GM18517 (cell line): ENCODE data around the gene FAM227A.

ENCODE experiments used
- ATAC-seq: cut with Tn5 transposase; IDR thresholded peaks from one replicate; pipeline ENCODE4 v1.9.1; 2021; ENCODE audit warnings: mild to moderate bottlenecking, moderate library complexity; ENCODE audit not compliant: unreplicated experiment

Gene FAM227A

DNA sequence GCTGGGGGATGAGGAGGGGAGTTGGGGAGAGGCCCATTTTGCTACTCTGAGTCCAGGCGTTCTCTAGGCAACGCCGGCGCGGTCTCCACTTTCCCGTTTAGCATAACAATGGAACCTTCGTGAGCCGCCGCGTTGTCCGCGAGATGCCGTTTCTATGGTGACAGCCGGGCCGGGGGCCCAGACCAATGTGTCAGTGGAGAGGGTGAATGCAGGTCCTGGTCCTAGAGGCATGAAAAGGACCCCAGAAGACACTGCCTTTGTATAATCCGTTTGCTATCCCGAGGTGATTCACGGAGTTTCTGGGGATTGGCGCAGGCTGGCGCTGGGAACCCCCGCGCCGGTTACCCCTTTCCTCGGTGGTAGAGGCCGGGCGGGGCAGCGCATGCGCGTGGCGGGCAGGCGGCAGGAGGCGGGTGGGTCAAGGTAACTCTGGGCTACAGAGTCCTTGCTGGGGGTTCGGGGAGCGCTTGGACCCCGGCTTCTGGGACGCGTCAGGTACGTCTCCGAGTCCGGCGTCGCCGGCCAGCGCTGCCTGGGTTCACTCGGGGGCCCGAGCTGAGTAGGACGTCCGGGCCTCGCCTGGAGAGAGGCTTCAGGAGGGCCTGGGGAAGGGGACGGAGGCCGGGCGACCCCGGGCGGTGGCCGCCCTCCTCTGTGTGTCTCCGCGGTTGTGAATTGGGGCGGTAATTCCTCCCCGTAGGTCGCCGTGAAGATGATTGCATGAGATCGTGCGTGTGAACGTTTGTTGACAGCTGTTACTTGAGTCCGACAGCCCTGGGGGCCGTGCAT, at the start of gene FAM227A, which contains the start of gene CBY1:
FAM227A (minus strand) TSS at position 137 of the 789 bp plus-strand sequence. CDS start 6,224 bp downstream, outside the sequence.
CBY1 (plus strand) TSS at position 383 of the 789 bp plus-strand sequence. CDS start 11,417 bp downstream, outside the sequence.
- ATAC-seq = peak; percentile 70

DNA sequence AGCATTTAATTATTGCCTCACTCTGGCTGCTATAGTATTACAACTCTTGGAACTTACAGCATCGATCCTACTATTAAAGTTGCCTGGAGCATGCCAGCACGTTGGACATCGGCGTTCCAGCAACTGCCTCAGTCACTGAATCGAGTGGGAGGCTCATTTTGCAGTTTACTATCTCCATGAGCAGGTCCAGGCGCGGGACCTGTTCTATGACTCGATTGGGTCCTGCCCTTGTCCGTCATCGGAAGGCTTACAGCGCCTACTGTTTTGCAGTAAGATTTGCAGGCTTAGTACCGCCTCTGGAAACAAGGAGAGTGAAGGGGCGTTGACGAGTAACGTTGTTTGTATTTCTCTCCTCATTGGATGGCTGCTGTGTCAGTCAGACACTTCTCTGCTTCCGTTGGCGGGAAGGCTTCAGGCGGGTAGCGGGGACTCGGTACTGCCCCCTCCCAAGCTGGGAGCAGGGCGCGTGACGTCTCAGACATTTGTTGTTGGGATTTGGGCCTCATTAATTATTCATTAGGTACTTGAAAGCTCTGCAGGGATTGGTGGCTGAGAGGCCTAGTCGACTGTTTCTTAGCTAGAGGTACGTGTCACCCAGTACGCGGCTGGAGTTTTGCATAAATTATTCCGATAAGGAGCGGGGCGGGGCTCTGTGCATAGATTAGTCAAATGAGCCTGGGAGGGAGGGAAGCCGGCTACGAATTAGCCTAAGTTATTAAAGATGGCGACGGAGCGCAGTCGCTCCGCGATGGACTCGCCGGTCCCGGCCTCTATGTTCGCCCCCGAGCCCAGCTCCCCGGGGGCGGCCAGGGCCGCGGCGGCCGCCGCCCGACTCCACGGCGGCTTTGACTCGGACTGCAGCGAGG, 49.3 kb upstream of the FAM227A start, which contains the start of gene GTPBP1:
GTPBP1 (plus strand) TSS at position 710 of the 866 bp plus-strand sequence; CDS start at position 722, 12 bp downstream.
- ATAC-seq = peak; percentile 76

DNA sequence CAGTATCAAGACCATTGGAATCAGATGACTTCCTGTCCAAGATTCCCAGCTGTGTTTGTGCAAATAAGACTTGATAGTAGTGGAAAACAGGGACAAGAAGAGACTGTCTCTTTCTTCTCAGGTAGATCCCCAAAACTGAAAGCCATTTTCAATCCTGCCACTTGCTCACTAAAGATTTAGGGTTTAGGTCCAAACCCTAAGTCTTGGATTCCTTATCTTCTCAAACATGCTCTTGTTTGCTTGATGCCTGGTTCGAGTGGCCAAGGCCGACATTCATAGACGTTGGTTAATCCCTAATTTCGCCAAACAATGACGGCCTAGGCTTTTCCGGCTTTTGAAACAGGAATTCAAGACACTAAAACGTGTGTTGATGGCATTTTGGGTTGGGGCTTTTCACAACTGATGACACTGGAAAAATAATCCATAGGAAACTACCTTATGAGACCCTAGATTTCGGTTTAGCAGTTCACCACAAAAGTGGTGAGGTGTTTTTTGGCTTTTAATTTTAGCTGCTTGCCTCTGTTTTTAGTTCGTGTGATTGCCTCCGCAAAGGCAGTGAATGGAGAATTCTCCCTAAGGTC, 48.6 kb upstream of the FAM227A start:
- ATAC-seq = no peak

DNA sequence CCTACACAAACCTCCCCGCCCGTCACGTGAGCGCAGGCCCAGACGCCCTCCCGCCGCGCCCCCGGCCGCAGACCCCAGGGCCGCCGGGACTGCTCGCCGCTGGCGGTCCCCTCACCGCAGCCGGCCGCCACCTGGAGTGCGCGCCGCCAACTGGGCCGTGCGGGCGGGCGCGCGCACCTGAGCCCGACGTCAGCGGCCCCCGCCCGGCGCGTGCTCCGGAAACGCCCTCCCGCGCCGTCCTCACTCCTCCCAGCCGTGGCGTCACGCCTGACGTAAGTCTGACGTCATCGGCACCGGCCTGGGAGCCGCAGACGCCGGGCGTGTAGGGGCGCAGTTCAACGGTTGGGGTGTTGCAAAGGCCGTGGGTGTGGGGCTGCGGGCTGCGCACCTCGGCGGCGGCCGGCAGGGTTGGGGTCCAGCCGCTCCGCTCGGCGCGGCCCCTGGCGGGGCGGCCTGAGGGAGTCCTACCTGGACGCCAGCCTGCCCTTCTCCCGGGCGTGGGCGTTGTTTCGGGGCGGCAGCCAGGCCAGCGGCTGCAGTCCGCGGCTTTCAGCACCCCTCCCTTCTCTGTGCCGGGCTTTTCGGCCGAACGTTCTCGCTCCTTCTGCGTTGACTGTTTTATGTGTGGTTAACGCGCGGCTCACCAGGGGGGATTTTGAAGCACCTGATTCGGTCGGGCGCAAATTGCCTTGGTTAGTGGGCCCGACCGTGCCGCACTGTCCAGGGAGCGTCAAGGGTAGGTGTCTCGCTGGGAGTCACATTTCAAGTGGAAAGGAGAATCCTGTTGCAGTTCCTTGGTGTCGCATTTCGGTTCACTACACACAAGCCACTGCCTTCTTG, 44.8 kb upstream of the FAM227A start, which contains the start of gene JOSD1:
JOSD1 (minus strand) TSS at position 155 of the 840 bp plus-strand sequence. CDS start 956 bp downstream, outside the sequence.
- ATAC-seq = peak; percentile 32

DNA sequence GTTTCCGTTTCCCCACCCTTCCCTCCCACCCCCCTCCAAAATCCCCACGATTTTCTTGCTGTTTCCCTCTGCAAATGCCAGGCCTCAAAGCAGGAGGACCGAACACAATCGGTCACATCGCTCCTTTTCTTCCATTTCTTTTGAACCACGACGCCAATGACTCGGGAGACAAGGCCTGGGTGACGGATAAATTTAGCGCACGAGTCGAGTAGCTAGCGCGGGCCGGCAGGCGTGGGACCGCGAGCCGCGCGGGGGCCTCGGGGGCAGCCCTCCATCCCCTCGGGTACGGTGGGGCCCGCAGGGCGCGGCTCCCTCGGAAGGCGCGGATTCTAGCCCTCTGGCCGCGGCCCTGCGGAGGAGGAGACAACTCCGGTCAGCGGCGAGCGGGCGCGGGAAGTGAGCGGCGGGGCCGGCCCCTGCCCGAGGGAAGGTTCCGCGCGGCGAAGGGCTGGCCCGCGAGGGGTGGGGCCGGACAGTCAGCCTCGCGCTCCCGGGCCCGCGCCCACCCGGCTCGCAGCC, 44.1 kb upstream of the FAM227A start:
- ATAC-seq = no peak

DNA sequence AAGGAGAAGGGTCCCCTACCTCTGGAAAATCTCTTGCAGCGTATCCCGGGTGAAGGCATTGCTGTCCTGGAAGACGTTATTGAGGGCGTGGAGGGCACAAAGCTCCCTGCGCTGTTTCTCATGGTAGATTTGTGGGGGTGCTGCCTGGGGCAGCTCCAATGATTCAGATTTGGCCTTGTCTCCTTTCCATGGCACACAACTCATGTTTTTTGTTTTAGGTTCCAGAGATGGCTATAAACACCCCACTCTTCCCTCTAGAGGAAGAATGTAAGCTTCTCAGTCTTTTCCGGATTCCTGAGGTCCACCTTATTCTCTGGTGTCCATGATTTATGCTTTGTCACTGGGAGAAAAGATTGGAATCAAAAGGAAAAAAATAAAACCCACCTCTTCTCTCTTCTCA, 43.6 kb upstream of the FAM227A start:
- ATAC-seq = no peak

DNA sequence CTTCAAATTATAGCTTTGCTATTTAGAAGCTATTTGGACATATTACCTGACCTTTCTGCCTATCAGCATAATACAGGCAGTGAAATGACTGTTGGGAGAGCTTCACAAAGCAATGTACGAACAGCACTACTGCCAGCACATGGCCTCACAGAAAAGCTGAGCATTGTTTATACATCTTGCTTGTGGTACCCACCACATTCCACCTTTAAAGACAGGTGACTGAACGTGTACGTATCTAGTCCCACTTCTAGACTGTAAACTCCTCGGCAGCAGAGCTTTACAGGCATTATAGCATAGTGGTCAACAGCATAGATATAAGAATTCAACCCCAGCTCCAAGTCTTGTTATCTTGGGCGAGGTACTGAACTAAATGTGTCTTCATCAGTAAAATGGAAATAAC, 43.0 kb upstream of the FAM227A start:
- ATAC-seq = no peak

DNA sequence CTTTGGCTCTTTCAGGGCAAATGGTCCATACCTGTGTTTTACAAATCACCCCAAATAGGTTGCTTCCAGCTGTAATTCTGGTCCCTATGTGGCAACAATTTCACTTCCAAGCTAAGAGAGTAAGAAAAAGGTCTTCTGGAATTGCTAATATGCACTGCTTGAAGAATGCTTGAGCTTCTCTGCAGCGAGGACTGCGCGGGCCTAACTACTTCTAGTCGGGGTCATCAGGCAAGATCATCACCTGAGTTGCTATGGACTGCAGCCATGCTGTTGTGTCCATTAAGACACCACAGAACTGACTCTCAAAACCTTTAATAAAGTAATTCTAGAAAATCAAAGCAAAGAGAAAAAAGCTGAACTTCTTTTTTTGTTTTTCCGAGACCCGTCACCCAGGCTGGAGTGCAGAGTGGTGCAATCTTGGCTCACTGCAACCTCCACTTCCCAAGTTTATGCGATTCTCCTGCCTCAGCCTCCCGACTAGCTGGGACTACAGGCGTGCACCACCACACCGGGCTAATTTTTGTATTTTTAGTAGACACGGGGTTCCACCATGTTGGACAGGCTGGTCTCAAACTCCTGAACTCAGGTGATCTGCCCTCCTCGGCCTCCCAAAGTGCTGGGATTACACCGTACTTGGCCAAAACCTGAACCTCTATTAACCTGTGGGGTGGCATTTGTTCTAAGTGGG, 42.4 kb upstream of the FAM227A start:
- ATAC-seq = no peak

DNA sequence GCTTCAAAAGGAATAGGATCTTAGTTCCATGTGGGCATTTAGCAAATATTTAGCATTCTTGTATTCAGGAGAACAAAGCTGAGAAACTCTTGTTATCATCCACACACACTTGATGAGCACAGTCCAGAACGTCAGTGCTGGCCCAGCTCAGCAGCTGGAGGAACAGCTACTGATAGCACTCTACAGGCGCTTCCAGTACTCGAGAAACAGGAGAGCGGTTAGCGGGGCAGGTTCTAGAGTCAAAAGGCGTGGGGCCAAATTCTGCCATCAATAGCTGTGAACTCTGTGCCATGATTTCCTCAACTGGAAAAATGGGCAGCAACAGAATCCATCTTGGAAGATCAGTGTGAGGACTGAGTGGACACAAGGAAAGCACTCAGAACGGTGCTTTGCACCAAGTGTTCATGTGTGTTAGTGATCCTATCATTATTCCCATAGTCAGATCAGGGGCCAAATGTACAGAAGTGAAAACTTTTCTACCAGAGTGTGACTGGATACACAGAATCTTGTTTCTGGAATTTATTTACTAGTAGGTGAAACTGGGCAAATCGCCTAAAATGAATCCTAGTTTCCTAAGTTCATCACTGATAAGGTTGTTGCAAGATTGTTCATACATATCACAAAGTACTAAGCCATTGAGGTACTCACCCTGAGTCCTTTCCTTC, 41.4 kb upstream of the FAM227A start:
- no peak for ATAC-seq

DNA sequence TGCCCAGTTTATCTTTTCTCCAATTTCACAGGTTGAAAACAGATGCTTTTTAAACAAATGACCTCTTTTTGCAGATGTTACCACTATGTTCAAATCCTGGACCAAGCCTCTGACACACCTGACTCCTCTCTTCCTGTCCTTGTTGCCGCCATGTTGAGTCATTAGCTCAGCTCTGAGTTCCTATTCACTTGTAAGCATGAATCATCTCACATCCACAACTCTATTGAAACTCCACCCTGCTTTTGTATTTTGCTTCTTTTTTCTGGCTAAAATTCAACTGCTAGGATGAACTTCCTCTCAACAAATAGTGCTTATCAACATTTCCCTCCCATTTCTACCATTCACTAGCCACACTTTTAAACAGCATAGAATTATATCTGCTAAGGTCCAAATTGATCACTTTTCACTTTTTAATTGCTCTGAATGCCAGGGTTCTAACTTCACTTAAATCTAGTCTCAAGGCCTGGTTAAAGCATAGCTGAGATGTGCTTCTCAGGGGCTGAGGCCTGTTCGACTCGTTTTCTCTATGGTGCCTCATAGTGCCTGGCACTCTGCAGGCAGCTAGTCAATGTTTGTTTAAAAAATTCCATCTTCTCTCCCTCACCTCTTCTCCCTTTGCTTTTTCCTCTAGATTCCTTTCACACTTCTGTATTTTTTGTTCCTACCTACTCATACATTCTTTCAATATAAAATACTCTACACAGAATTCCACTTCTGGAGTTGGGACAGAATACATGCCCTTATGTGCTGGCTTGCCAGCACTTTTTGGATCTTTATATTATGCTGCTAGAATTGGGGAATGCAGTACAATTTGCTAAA, 40.6 kb upstream of the FAM227A start:
- ATAC-seq = no peak

DNA sequence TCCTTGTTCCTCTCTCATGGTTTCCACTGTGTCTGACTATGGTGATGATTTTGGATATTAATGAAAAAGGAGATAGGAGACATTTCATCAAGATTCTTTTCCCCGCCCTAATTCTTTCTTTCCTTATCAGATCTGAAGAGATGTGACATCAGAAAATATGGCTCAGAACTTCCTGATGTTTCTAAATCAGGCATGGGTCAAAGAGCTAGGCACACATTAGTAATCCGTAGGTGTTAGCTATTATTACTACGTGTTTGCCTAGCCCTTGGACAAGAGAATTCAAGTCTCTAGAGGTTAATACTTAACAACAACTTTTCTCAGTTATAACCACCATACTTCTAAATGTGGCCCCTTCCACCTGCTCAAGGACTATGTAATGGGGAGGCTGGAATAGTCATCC, 38.7 kb upstream of the FAM227A start:
- no peak for ATAC-seq

DNA sequence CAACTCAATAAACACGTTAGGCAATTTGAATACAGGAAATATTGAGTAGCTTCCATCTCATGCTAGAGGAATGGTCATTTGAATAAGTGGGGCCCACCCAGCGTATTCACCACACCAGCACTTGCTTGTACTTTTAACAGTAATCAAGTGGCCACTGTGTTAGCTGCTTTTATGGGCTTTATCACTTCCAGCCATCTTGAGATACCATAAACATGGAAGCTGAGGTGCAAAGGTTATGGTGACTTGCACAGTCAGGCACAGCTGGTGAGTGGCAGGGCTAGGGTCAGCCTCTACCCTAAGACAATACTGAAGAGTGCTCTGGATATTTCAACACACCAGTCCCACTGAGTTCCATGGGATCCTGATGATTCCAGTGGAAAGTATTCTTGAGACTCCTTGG, 37.9 kb upstream of the FAM227A start:
- ATAC-seq = no peak

DNA sequence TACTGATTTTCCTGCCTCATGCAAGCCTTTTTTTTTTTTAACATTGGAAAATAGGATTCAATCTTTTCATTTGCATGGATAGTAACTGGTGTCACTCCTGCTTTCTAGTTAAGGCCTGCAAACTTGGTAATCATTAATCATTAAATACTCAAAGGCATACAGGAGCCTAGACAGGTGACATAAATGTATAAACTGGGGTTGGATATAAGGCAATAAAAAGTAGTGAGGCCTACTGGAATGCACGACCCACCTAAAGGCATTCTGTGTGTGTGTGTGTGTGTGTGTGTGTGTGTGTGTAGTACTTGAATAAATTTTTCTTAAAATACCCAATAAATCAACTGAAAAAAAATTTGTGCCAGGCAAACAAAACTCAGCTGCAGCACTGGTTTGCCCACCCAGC, 33.5 kb upstream of the FAM227A start:
- ATAC-seq = no peak

DNA sequence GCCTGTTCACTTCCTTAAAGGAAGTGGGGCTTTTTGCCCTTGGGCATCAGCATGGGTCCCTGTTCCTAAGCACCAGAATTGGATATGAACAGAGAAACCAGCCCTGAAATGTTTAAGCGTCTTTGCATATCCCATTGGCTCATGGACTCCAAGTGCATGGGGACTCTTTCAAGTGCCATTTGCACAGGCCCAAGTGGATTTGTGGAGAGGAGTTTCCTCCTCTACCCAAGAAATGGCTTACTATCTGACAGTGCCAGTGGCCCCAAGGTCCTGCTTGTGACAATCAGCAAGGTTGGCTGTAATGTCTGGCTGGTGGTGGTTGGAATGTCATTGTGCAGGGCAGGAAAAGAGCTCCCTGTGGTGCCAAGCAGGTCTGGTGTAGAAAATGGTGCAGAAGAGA, 29.6 kb upstream of the FAM227A start:
- no peak for ATAC-seq

DNA sequence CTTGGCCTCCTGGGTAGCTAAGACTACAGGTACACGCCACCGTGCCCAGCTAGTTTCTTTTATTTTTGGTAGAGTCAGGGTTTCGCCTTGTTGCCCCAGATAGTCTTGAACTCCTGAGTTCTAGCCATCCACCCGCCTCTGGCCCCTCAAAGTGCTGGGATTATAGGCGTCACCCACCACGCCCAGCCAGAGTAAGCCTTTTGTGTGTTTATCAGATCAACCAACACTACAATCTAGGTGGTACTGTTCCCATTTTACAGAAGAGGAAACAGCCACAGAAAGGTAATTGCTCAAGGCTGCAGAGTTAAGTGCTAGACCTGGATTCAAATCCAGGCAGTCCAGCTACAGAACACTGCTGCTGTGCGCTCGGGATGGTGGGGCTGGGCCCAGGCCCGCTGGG, 28.7 kb upstream of the FAM227A start:
- no peak for ATAC-seq

DNA sequence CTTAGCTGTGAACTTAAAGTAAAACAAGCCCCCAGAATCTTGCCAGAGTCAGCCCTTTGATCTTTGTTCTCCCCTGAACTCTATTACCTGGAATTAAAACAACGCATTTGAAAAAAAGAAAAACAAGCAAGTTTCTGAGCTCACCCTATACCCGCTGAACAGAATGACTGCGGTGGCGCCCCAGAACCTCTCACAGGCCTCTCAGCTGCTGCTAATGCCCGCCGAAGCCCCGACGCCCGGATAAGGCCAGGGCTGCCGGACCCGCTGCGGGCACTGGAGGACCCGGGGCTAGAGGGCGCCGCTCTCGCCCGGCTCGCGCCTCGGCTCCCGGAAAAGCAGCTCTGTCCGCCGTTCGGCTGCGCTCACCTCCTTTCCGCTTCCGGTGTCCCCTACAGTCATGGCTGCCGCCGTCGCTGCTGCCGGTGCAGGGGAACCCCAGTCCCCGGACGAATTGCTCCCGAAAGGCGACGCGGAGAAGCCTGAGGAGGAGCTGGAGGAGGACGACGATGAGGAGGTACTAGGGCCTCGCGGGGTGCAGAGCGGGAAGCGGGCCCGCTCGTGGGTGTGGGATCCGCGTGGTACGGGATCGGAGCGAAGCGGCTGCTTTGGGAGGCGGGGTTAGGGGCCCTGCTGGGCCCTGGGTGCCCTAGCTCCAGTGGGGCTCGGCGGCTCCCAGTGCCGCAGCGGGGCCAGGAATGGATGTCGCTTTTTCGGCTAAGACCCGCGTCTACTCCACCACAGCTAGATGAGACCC, 25.6 kb upstream of the FAM227A start, which contains the start of gene TOMM22:
TOMM22 (plus strand) TSS at position 376 of the 754 bp plus-strand sequence; CDS start at position 398, 22 bp downstream.
- ATAC-seq = peak; percentile 86

DNA sequence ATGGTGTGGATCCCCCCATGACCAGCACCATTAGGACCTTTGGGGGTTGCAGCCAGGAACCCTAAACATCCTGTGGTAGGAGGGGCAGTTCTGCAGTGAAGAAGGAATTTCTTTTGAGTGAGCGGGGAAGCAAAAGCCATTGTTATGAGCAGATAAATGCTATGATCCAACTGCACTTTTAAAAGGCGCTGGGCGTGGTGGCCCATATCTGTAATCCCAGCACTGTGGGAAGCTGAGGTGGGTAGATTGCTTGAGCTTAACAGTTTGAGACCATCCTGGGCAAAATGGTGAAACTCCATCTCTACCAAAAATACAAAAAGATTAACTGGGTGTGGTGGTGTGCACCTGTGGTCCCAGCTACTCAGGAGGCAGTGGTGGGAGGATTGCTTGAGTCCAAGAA, 19.6 kb upstream of the FAM227A start:
- ATAC-seq = no peak
